Heart left ventricle (tissue), 16 donors: ENCODE results near the gene NTRK1. TPM values are rescaled to one million over a fixed set of nuclear protein-coding genes. Genes with fewer than 3 reads are reported as not detected.

ENCODE experiments used
- ATAC-seq, 4 donors: fragments of 200-7000 bp; cut with Tn5 transposase; one replicate each; pipeline ENCODE4 v1.9.1; 2020 to 2022; ENCODE audit warnings: moderate library complexity in 4 of 4, mild to moderate bottlenecking in 3 of 4, moderate number of reproducible peaks in 1 of 4
- DNase-seq, 5 donors: peaks; one replicate each; pipeline ENCODE4 v3.0.0-alpha.2; 2020
- H3K27ac ChIP-seq, 12 donors: fragments of 200-600 bp; sonication (generic) in 4 of 12; one replicate each; pipeline versions ENCODE4 v1.5.0 to v1.8.0; 2016 to 2022; ENCODE audit warnings: mild to moderate bottlenecking in 2 of 12
- H3K27me3 ChIP-seq, 9 donors: fragments of 200-600 bp; sonication (generic) in 2 of 9; one replicate each; pipeline versions ENCODE4 v1.5.1 to v1.8.0; 2016 to 2022; ENCODE audit warnings: mild to moderate bottlenecking in 3 of 9
- H3K36me3 ChIP-seq, 9 donors: fragments of 200-600 bp; sonication (generic) in 2 of 9; one replicate each; pipeline versions ENCODE4 v1.5.0 to v1.8.0; 2018 to 2022; ENCODE audit warnings: mild to moderate bottlenecking in 2 of 9
- H3K4me1 ChIP-seq, 12 donors: fragments of 200-600 bp; sonication (generic) in 4 of 12; one replicate each; pipeline versions ENCODE4 v1.5.0 to v1.8.0; 2016 to 2022; ENCODE audit warnings: mild to moderate bottlenecking in 3 of 12
- H3K4me3 ChIP-seq, 12 donors: fragments of 200-600 bp; sonication (generic) in 4 of 12; one replicate each; pipeline versions ENCODE4 v1.5.0 to v1.8.0; 2017 to 2022; ENCODE audit warnings: mild to moderate bottlenecking in 9 of 12, moderate library complexity in 4 of 12
- H3K9me3 ChIP-seq, 12 donors: fragments of 200-600 bp; sonication (generic) in 4 of 12; one replicate each; pipeline versions ENCODE4 v1.5.0 to v1.8.0; 2016 to 2022; ENCODE audit warnings: mild to moderate bottlenecking in 1 of 12
- POLR2A ChIP-seq, 2 donors: fragments of 450-650 bp; IDR thresholded peaks; one replicate each; pipeline ENCODE4 v1.6.1; 2017; ENCODE audit warnings: antibody characterized with exemption in 2 of 2, mild to moderate bottlenecking in 2 of 2, moderate library complexity in 2 of 2
- WGBS, 4 donors: extraction: QIAGEN DNeasy Blood & Tissue Kit in 2 of 4; methylation state at CpG; one replicate each; pipeline versions ENCODE4 v1.1.5 to v1.1.7; 2013 to 2018; 5-methylcytosine and 5-hydroxymethylcytosine counted together
- intact Hi-C, 10 donors: fragments of 100-400 bp; cut with DNase I; formaldehyde crosslinking; loops; one replicate each; pipeline versions ENCODE4 v1.11.1 to v1.14.2; 2022
- polyA plus RNA-seq, 2 donors: library from polyadenylated mRNA; stranded (reverse); fragments of 200-250 nt; gene quantifications; one replicate each; pipeline ENCODE4 v1.2.3, GENCODE V29; 2013
- total RNA-seq, 9 donors: library from RNA; depleted of rRNA in 2 of 9; stranded (reverse); fragments of >200 nt in 2 of 9; fragmentation: NEBNext Ultra II Directional in 3 of 9; extraction: Animal tissue kit (Norgen Biotek cat#: 25700) in 3 of 9; gene quantifications; one replicate each; pipeline versions ENCODE4 v1.1.0 to v1.2.4, GENCODE V29; 2016 to 2023
- TF ChIP-seq, protein P1 (sequence below), 12 donors: fragments of 200-600 bp; sonication (generic) in 4 of 12; IDR thresholded peaks; one replicate each; pipeline versions ENCODE4 v1.5.0 to v1.8.0; 2018 to 2022; ENCODE audit warnings: antibody characterized with exemption in 12 of 12, mild to moderate bottlenecking in 5 of 12
- donor health status: ischemic (EF 13 %, LVEDD 7.1; RV severe dilation, severe dysfunction).
- donor health status: healthy with polysubstance abuse.
- donor health status: DM: no; HTN: yes; CAD: no.
- donor health status: DM: no; HTN: no; CAD: no.
- donor health status: ischemic (EF 25% LVEDD 6.9; RV normal size, moderate dysfunction).
- donor health status: ischemic (EF 25% LVEDD 5.7; RV mildly dilated, moderate dysfunction).
- donor health status: healthy.
- donor health status: DM: yes; HTN: yes; CAD: no.
- donor health status: ischemic (EF 35%, LVEDD 5.7; RV mildly dilated, moderate dysfunction).
- donor health status: nonischemic (EF 11% LVEDD 7.7; RV severe dilation, severe dysfunction).
- donor health status: DM: yes; HTN: yes; CAD: no.
- donor health status: PGD.
- donor health status: ischemic (EF 29% LVEDD 5.4; RV normal size, mild dysfunction).
- donor health status: nonischemic (EF 23%, LVEDD 6.1; RV moderate dilation, normal function).

NTRK1 gene
- total and polyA plus RNA-seq, 11 donors, result 0.22 to 1.6 (median 1.1) TPM

DNA sequence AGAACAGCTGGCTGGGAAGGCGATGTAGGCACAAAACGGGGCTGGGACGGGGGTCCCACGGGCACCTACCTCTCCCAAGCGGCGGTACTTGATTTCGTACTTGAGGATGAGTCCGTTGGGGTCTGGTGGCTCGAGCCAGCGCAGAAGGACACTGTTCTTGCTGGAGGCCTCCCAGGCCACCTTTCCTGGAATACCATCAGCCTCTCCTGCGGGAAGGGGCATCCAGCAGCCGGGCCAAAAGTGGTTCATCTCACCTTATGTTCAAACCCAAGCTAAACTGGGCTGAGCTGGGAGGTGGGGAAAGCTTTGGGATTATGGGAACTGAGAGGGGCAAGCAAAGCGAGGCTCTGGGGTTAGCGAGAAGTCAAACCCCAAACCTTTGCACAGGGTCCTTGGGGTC is 16.0 kb upstream of the NTRK1 start:
- TF ChIP-seq, protein P1, sequence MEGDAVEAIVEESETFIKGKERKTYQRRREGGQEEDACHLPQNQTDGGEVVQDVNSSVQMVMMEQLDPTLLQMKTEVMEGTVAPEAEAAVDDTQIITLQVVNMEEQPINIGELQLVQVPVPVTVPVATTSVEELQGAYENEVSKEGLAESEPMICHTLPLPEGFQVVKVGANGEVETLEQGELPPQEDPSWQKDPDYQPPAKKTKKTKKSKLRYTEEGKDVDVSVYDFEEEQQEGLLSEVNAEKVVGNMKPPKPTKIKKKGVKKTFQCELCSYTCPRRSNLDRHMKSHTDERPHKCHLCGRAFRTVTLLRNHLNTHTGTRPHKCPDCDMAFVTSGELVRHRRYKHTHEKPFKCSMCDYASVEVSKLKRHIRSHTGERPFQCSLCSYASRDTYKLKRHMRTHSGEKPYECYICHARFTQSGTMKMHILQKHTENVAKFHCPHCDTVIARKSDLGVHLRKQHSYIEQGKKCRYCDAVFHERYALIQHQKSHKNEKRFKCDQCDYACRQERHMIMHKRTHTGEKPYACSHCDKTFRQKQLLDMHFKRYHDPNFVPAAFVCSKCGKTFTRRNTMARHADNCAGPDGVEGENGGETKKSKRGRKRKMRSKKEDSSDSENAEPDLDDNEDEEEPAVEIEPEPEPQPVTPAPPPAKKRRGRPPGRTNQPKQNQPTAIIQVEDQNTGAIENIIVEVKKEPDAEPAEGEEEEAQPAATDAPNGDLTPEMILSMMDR (IDR thresholded peaks at IDR 0.05), result no peak
- no peak for TF ChIP-seq POLR2A (IDR thresholded peaks at IDR 0.05)
- Histone ChIP-seq H3K4me1 (peaks cover 0 to 10% (median 2%) of the 10 kb centered on the region in 12 donors), H3K27me3 (peaks cover 6 to 78% (median 33%) of the 10 kb centered on the region in 9 donors), H3K36me3 (no peaks in the 10 kb centered on the region), H3K4me3 (no peak overlapping the region), H3K9me3 (no peaks in the 10 kb centered on the region), H3K27ac (no peak overlapping the region)
- intact Hi-C loops, result no loop called here
- WGBS, 4 donors, result 28 to 55% (median 43%) methylated on average over 13 to 14 of the region's 14 CpGs
- DNase-seq (no peak), ATAC-seq (no peak)

GRCh38 chr1:156845055-156845952 is 15.4 kb upstream of the NTRK1 start:
- Histone ChIP-seq H3K27ac (no peak overlapping the region), H3K4me3 (no peak overlapping the region), H3K36me3 (no peaks in the 10 kb centered on the region), H3K9me3 (no peaks in the 10 kb centered on the region), H3K4me1 (peaks cover 0 to 10% (median 2%) of the 10 kb centered on the region in 12 donors), H3K27me3 (peaks cover 6 to 73% (median 33%) of the 10 kb centered on the region in 9 donors)
- intact Hi-C loops, result no loop called here
- no peak for DNase-seq
- TF ChIP-seq, protein P1 (IDR thresholded peaks at IDR 0.05), result no peak
- TF ChIP-seq POLR2A (IDR thresholded peaks at IDR 0.05), result no peak
- WGBS, 4 donors, result 8 to 22% (median 17%) methylated on average over 39 to 69 of the region's 69 CpGs
- peak in 2 of 4 donors; percentile 5 to 10 for ATAC-seq

DNA sequence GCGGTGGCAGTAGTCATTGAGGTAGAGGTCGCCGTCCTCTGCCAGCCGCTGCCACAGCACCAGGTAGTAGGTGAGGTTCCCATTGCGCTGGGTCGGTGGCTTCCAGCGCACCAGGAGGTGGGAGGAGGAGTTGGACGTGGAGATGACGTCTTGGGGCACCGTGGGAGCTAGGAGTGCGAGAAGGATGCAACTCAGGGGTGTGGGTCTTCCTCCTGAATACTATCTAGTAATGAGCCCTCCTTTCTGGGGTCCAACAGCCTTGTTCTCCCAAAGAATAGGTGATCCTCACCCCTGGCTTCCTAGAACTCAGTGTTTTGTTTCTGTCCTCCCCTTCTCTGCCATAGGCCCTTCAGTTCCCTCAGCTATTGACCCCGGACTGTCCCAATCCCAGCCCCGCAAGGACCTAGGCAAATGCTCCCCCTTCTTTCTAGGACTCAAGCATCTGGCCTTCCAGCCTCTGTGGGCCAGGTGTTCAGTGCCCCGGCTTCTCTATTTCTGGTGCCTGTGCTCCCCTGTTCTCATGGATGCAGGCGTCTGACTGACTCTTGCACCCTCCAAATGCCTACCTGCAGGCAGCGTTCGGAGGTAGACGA is 14.6 kb upstream of the NTRK1 start:
- no peaks in the 10 kb centered on the region for H3K9me3 ChIP-seq
- intact Hi-C loops, result no loop called here
- 47 to 61% (median 50%) methylated on average over 17 to 18 of the region's 18 CpGs for WGBS, 4 donors
- no peak for DNase-seq
- H3K27me3 ChIP-seq, result peaks cover 6 to 65% (median 33%) of the 10 kb centered on the region in 9 donors
- no peak for ATAC-seq
- H3K27ac ChIP-seq, result no peak overlapping the region
- TF ChIP-seq, protein P1 (IDR thresholded peaks at IDR 0.05), result no peak
- no peak for TF ChIP-seq POLR2A (IDR thresholded peaks at IDR 0.05)
- H3K36me3 ChIP-seq, result no peaks in the 10 kb centered on the region
- no peak overlapping the region for H3K4me3 ChIP-seq
- H3K4me1 ChIP-seq, result peaks cover 0 to 10% (median 2%) of the 10 kb centered on the region in 12 donors

GRCh38 chr1:156846643-156847042 is 14.0 kb upstream of the NTRK1 start:
- Histone ChIP-seq H3K36me3 (no peaks in the 10 kb centered on the region), H3K27ac (no peak overlapping the region), H3K4me1 (peaks cover 0 to 12% (median 2%) of the 10 kb centered on the region in 12 donors), H3K4me3 (no peak overlapping the region), H3K27me3 (peaks cover 6 to 65% (median 33%) of the 10 kb centered on the region in 9 donors), H3K9me3 (no peaks in the 10 kb centered on the region)
- DNase-seq, result no peak
- ATAC-seq, result no peak
- 88 to 98% (median 91%) methylated on average over 3 to 5 of the region's 5 CpGs for WGBS, 4 donors
- TF ChIP-seq, protein P1 (IDR thresholded peaks at IDR 0.05), result no peak
- no peak for TF ChIP-seq POLR2A (IDR thresholded peaks at IDR 0.05)
- intact Hi-C loops, result no loop called here
